Tibial artery (tissue), 4 donors: ENCODE results near the gene CHMP4A.

Experiments
- DNase-seq, 2 donors: peaks; one replicate each; pipeline ENCODE4 v3.0.0-alpha.2; 2019
- H3K27ac ChIP-seq, 2 donors: fragments of 200-600 bp; sonication (generic) in 1 of 2; 1 replicate in 1 of 2; 2 replicates in 1 of 2; pipeline ENCODE4 v1.5.1; 2018 to 2019; ENCODE audit warnings: mild to moderate bottlenecking in 1 of 2
- H3K27me3 ChIP-seq, 2 donors: fragments of 200-600 bp; sonication (generic) in 1 of 2; one replicate each; pipeline versions ENCODE4 v1.5.1 to v1.6.0; 2016 to 2019
- H3K36me3 ChIP-seq, 3 donors: fragments of 200-600 bp; sonication (generic) in 2 of 3; one replicate each; pipeline ENCODE4 v1.5.1; 2016 to 2019; ENCODE audit warnings: mild to moderate bottlenecking in 2 of 3
- H3K4me1 ChIP-seq, 4 donors: fragments of 200-600 bp; sonication (generic) in 2 of 4; 1 replicate in 3 of 4; 2 replicates in 1 of 4; pipeline ENCODE4 v1.5.1; 2016 to 2019
- H3K4me3 ChIP-seq, 2 donors: fragments of 200-600 bp; sonication (generic) in 1 of 2; 1 replicate in 1 of 2; 2 replicates in 1 of 2; pipeline ENCODE4 v1.5.1; 2018 to 2019; ENCODE audit warnings: mild to moderate bottlenecking in 2 of 2
- H3K9me3 ChIP-seq, 3 donors: fragments of 200-600 bp; sonication (generic) in 1 of 3; one replicate each; pipeline ENCODE4 v1.5.1; 2016 to 2019
- intact Hi-C: fragments of 100-400 bp; cut with DNase I; formaldehyde crosslinking; loops from one replicate; pipeline ENCODE4 v1.15.0; 2023; ENCODE audit warnings: low total_unique reads
- TF ChIP-seq, protein P1 (sequence below), 2 experiments: fragments of 200-600 bp in 1 of 2; fragments of 450-650 bp in 1 of 2; IDR thresholded peaks; one replicate each; pipeline ENCODE4 v1.5.1; 2017 to 2019; ENCODE audit warnings: antibody characterized with exemption in 2 of 2, mild to moderate bottlenecking in 1 of 2, moderate library complexity in 1 of 2

Gene CHMP4A

DNA sequence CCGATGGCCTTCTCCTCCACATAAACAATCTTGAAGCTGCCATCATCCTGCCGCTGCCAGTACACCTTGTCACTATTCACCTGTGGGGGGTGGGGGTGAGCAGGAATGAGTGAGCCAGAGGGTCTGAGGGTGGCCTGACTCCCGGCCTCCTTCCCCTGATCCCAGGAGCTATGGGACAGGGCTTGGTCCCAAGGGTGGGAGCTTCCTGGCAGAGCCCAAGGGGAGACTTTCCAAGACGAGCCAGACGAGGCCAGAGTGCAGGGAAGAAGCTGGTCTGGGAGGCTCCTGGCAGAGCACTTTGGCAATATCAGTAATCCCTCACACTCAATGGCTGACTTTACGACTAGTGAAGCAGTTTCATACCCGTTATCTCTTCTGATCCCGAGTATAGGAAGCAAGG is 42.1 kb upstream of the CHMP4A start:
- Histone ChIP-seq H3K27ac (no peak overlapping the region), H3K4me1 (peaks cover 0 to 13% (median 10%) of the 10 kb centered on the region in 4 donors), H3K36me3 (peaks cover 0 to 24% (median 0%) of the 10 kb centered on the region in 3 donors), H3K9me3 (no peaks in the 10 kb centered on the region), H3K27me3 (no peaks in the 10 kb centered on the region), H3K4me3 (no peak overlapping the region)
- DNase-seq, result peak in 1 of 2 donors; percentile 42
- intact Hi-C loops, result no loop called here
- TF ChIP-seq, protein P1, sequence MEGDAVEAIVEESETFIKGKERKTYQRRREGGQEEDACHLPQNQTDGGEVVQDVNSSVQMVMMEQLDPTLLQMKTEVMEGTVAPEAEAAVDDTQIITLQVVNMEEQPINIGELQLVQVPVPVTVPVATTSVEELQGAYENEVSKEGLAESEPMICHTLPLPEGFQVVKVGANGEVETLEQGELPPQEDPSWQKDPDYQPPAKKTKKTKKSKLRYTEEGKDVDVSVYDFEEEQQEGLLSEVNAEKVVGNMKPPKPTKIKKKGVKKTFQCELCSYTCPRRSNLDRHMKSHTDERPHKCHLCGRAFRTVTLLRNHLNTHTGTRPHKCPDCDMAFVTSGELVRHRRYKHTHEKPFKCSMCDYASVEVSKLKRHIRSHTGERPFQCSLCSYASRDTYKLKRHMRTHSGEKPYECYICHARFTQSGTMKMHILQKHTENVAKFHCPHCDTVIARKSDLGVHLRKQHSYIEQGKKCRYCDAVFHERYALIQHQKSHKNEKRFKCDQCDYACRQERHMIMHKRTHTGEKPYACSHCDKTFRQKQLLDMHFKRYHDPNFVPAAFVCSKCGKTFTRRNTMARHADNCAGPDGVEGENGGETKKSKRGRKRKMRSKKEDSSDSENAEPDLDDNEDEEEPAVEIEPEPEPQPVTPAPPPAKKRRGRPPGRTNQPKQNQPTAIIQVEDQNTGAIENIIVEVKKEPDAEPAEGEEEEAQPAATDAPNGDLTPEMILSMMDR (IDR thresholded peaks at IDR 0.05), result no peak

DNA sequence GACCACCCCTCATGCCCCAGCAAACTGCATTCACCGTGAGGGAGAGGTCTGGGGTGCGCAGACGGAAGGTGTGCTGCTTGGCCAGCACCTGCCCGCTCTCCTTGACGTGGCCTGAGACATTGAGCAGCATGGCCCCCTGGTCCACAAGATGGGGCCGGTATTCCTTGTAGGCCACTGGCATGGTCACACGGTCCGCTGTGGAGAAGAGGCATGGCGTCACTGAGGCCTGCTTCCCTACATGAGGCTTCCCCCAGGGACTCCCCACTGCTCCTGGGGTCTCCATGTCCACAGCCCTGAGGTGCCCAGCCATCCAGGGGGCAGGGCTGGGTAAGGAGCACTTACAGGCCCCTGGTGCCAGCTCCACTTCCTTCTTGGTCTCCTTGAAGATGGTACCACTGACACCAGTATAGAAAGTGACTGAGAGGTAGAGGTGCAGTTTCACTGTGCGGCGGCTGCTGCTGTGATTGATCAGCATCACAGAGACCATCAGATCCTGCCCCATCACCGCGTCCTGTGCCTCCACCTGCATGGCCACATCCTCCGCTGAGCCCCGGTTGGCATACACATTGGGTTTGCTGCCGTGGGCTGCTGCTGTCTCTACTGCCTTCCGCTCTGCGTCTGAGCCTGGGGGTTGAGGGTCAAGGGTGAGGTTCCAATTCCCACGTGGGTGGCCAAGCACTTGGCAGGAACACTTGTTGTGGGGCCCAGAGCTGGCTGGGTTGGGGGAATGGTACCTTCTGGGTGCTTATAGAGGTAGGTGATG is 41.5 kb upstream of the CHMP4A start:
- peaks cover 0 to 13% (median 10%) of the 10 kb centered on the region in 4 donors for H3K4me1 ChIP-seq
- H3K27me3 ChIP-seq, result no peaks in the 10 kb centered on the region
- intact Hi-C loops, result no loop called here
- H3K27ac ChIP-seq, result no peak overlapping the region
- TF ChIP-seq, protein P1 (IDR thresholded peaks at IDR 0.05), result no peak
- H3K9me3 ChIP-seq, result no peaks in the 10 kb centered on the region
- H3K4me3 ChIP-seq, result no peak overlapping the region
- peak in 1 of 2 donors; percentile 53 for DNase-seq
- peaks cover 0 to 24% (median 0%) of the 10 kb centered on the region in 3 donors for H3K36me3 ChIP-seq

DNA sequence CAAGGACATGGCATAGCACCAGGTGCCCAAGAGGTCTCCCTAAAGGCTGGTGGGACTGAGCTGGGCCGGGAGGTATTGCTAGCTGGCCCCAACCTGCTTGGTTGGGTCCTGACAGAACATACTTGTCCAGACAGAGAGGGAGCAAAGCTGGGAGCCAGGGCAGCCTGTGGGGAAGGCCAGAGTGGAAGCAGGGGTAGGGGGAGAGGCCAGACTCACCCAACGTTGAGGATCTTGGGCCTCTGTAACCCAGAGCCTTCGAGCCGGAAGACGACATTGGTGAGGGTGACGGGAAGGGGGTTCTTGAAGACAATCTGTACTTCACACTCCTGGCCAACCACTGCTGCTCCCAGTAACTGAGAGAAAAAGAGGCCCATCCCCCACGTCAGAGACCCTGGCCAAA is 40.6 kb upstream of the CHMP4A start:
- H3K4me1 ChIP-seq, result peaks cover 0 to 4% (median 3%) of the 10 kb centered on the region in 4 donors
- intact Hi-C loops, result no loop called here

DNA sequence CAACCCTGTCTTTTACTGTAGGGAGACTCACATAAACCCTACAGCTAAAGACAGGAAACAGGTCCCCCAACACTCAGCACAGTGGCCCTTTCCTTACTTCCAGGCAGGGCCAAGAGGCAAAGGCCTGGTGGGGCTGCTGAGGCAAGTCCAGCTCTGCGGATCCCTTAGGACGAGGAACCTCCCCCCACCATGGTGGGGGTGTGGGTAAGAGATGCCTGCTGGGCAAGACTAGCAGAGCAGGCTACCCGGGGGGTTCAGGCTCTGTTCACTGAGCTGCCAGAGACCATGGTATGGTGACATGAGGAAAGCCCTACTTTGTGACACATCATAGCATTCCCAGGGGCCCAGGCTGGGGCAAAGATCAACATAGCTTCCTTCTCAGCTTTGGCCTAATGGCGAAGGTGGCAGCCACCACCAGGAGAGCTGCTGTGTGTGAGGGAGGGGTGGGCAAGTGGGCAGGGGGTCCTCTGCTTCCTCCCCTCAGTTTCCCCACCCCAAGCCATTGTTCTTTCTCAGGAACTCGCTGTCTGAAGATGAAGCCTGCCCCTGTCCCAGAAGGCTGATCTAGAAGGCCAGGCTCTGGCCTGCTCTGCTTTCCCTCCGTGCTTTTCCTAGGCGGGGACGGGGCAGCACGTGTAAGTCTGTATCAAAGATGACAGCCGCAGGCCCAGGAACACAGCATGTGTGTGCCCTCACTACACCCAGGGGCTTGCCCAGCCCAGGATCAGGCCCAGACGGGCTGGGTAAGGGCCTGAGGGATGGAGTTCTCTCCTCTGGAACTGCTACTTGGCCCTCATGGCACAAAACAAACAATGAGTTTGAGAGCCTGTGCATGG is 39.2 kb upstream of the CHMP4A start:
- Histone ChIP-seq H3K9me3 (no peaks in the 10 kb centered on the region), H3K27ac (no peak overlapping the region), H3K27me3 (no peaks in the 10 kb centered on the region), H3K36me3 (peaks cover 0 to 28% (median 0%) of the 10 kb centered on the region in 3 donors), H3K4me3 (no peak overlapping the region), H3K4me1 (no peaks in the 10 kb centered on the region)
- TF ChIP-seq, protein P1 (IDR thresholded peaks at IDR 0.05), result no peak
- intact Hi-C loops, result no loop called here
- peak in 1 of 2 donors; percentile 51 for DNase-seq

More for the DNA sequence above, 40.6 kb upstream of the CHMP4A start:
- Histone ChIP-seq H3K36me3 (peaks cover 0 to 28% (median 0%) of the 10 kb centered on the region in 3 donors), H3K4me3 (no peak overlapping the region), H3K9me3 (no peaks in the 10 kb centered on the region), H3K27me3 (no peaks in the 10 kb centered on the region), H3K27ac (no peak overlapping the region)
- TF ChIP-seq, protein P1 (IDR thresholded peaks at IDR 0.05), result no peak
- DNase-seq, result peak in 1 of 2 donors; percentile 41

DNA sequence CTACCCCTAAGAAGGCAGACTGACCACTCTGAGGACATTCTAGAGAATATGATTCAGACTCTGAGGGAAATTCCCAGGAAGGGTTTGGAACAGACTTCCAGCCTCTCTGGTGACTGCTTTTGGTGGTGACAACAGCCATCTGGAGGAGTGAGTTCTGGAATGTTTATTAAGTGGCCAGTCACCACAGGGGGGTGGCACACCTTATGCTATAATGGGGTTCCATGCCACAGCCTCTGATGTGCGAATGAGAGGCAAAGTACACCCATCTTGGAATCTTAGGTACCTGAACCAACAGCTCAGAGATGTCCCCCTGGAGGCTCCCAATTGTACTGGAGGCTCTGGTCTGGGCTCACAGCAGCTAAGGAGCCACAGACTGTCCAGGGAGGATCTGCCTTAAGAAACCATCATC is 38.6 kb upstream of the CHMP4A start:
- H3K4me1 ChIP-seq, result no peaks in the 10 kb centered on the region
- no peaks in the 10 kb centered on the region for H3K27me3 ChIP-seq
- no peak overlapping the region for H3K4me3 ChIP-seq
- no peak overlapping the region for H3K27ac ChIP-seq
- H3K36me3 ChIP-seq, result peaks cover 0 to 28% (median 0%) of the 10 kb centered on the region in 3 donors
- TF ChIP-seq, protein P1 (IDR thresholded peaks at IDR 0.05), result no peak
- H3K9me3 ChIP-seq, result no peaks in the 10 kb centered on the region
- no peak for DNase-seq
- intact Hi-C loops, result no loop called here
